ENCODE results near the gene HMGN4.

HMGN4 gene

GRCh38 chr6:26552205-26552604 lies 14.0 kb downstream of the HMGN4 start:
- no peak overlapping the region for H3K27ac ChIP-seq (replicated peaks; ENCODE audit: low read length)
- DNase-seq (ENCODE audit: low spot score), result no peak

GRCh38 chr6:26552640-26553188 lies 14.5 kb downstream of the HMGN4 start:
- Histone ChIP-seq H3K9ac (ENCODE audit: low read depth, low read length, poor library complexity) (no peak overlapping the region), H3K79me1 (ENCODE audit: low read depth, low read length) (no peaks in the 10 kb centered on the region), H3K14ac (ENCODE audit: low read length) (no peak overlapping the region), H4K8ac (ENCODE audit: low read depth, low read length) (no peak overlapping the region), H3K4me1 (ENCODE audit: control insufficient read depth in 2 of 2, insufficient read depth in 1 of 2, low read depth in 1 of 2, low read length in 2 of 2) (peaks cover 0 to 3% of the 10 kb centered on the region in 2 donors), H3K36me3 (replicated peaks in 1 of 2; ENCODE audit: control insufficient read depth in 2 of 2, insufficient read depth in 2 of 2, low read length in 2 of 2) (no peaks in the 10 kb centered on the region), H2AK5ac (ENCODE audit: low read depth, low read length) (no peak overlapping the region), H3K4me2 (ENCODE audit: insufficient read depth, low read length, poor library complexity, severe bottlenecking) (peak overlapping the region; percentile 19), H3K4ac (ENCODE audit: low read length) (no peak overlapping the region), H2BK120ac (ENCODE audit: low read depth, low read length) (no peak overlapping the region), H3K27me3 (ENCODE audit: control insufficient read depth in 3 of 3, insufficient read depth in 3 of 3, low read depth in 1 of 3, low read length in 3 of 3) (no peaks in the 10 kb centered on the region), H3K18ac (ENCODE audit: low read length) (no peak overlapping the region), H4K91ac (ENCODE audit: low read depth, low read length, poor library complexity) (no peak overlapping the region), H3K23ac (ENCODE audit: low read depth, low read length, poor library complexity) (no peak overlapping the region), H3K9me3 (replicated peaks in 1 of 2; ENCODE audit: control insufficient read depth in 2 of 2, insufficient read depth in 1 of 2, low read depth in 1 of 2, low read length in 2 of 2) (no peaks in the 10 kb centered on the region), H3K27ac (replicated peaks; ENCODE audit: low read length) (no peak overlapping the region), H2BK15ac (ENCODE audit: low read length) (no peak overlapping the region), H2BK12ac (ENCODE audit: low read length) (no peak overlapping the region), H2AFZ (ENCODE audit: low read length) (peak overlapping the region; percentile 82), H2BK5ac (ENCODE audit: low read length) (no peak overlapping the region), H3K4me3 (ENCODE audit: low read length in 2 of 2) (peak overlapping the region; percentile 54 to 83)
- no peak for DNase-seq (ENCODE audit: low spot score)
- WGBS, 2 donors (ENCODE audit: extremely low coverage in 2 of 2, insufficient read length in 2 of 2, insufficient replicate concordance in 1 of 2), result 100% methylated on average over 1 of the region's 11 CpGs; no CpG with 5 or more reads in 1 of the 2 donors

More at GRCh38 chr6:26552205-26552604, 14.0 kb downstream of the HMGN4 start:
- H2BK120ac ChIP-seq (ENCODE audit: low read depth, low read length), result no peak overlapping the region
- H3K4me3 ChIP-seq (ENCODE audit: low read length in 2 of 2), result no peak overlapping the region
- H4K91ac ChIP-seq (ENCODE audit: low read depth, low read length, poor library complexity), result no peak overlapping the region
- H3K14ac ChIP-seq (ENCODE audit: low read length), result no peak overlapping the region
- H4K8ac ChIP-seq (ENCODE audit: low read depth, low read length), result no peak overlapping the region
- H3K23ac ChIP-seq (ENCODE audit: low read depth, low read length, poor library complexity), result no peak overlapping the region
- H2AK5ac ChIP-seq (ENCODE audit: low read depth, low read length), result no peak overlapping the region
- no peaks in the 10 kb centered on the region for H3K36me3 ChIP-seq (replicated peaks in 1 of 2; ENCODE audit: control insufficient read depth in 2 of 2, insufficient read depth in 2 of 2, low read length in 2 of 2)
- H2AFZ ChIP-seq (ENCODE audit: low read length), result no peak overlapping the region
- H3K79me1 ChIP-seq (ENCODE audit: low read depth, low read length), result no peaks in the 10 kb centered on the region
- H2BK15ac ChIP-seq (ENCODE audit: low read length), result no peak overlapping the region
- H3K27me3 ChIP-seq (ENCODE audit: control insufficient read depth in 3 of 3, insufficient read depth in 3 of 3, low read depth in 1 of 3, low read length in 3 of 3), result no peaks in the 10 kb centered on the region
- no peak overlapping the region for H2BK12ac ChIP-seq (ENCODE audit: low read length)
- H3K9ac ChIP-seq (ENCODE audit: low read depth, low read length, poor library complexity), result no peak overlapping the region
- no CpG with 5 or more reads among the region's 10 CpGs for WGBS, 2 donors (ENCODE audit: extremely low coverage in 2 of 2, insufficient read length in 2 of 2, insufficient replicate concordance in 1 of 2)
- no peak overlapping the region for H3K18ac ChIP-seq (ENCODE audit: low read length)
- no peak overlapping the region for H3K4me2 ChIP-seq (ENCODE audit: insufficient read depth, low read length, poor library complexity, severe bottlenecking)
- no peak overlapping the region for H3K4ac ChIP-seq (ENCODE audit: low read length)
- H3K4me1 ChIP-seq (ENCODE audit: control insufficient read depth in 2 of 2, insufficient read depth in 1 of 2, low read depth in 1 of 2, low read length in 2 of 2), result peaks cover 0 to 3% of the 10 kb centered on the region in 2 donors
- H3K9me3 ChIP-seq (replicated peaks in 1 of 2; ENCODE audit: control insufficient read depth in 2 of 2, insufficient read depth in 1 of 2, low read depth in 1 of 2, low read length in 2 of 2), result no peaks in the 10 kb centered on the region
- no peak overlapping the region for H2BK5ac ChIP-seq (ENCODE audit: low read length)

- Histone ChIP-seq H3K4me1 (ENCODE audit: control insufficient read depth in 2 of 2, insufficient read depth in 1 of 2, low read depth in 1 of 2, low read length in 2 of 2) (peaks cover 0 to 3% of the 10 kb centered on the region in 2 donors), H3K4me2 (ENCODE audit: insufficient read depth, low read length, poor library complexity, severe bottlenecking) (peak overlapping the region; percentile 19), H2BK120ac (ENCODE audit: low read depth, low read length) (no peak overlapping the region), H3K4ac (ENCODE audit: low read length) (no peak overlapping the region), H3K4me3 (ENCODE audit: low read length in 2 of 2) (peak overlapping the region; percentile 54 to 83), H3K27me3 (ENCODE audit: control insufficient read depth in 3 of 3, insufficient read depth in 3 of 3, low read depth in 1 of 3, low read length in 3 of 3) (no peaks in the 10 kb centered on the region), H2BK5ac (ENCODE audit: low read length) (no peak overlapping the region), H2BK15ac (ENCODE audit: low read length) (no peak overlapping the region), H3K79me1 (ENCODE audit: low read depth, low read length) (no peaks in the 10 kb centered on the region), H3K18ac (ENCODE audit: low read length) (no peak overlapping the region), H2AK5ac (ENCODE audit: low read depth, low read length) (no peak overlapping the region), H3K23ac (ENCODE audit: low read depth, low read length, poor library complexity) (no peak overlapping the region), H4K91ac (ENCODE audit: low read depth, low read length, poor library complexity) (no peak overlapping the region), H3K36me3 (replicated peaks in 1 of 2; ENCODE audit: control insufficient read depth in 2 of 2, insufficient read depth in 2 of 2, low read length in 2 of 2) (no peaks in the 10 kb centered on the region), H2BK12ac (ENCODE audit: low read length) (no peak overlapping the region), H2AFZ (ENCODE audit: low read length) (peak overlapping the region; percentile 85), H3K14ac (ENCODE audit: low read length) (no peak overlapping the region), H3K9me3 (replicated peaks in 1 of 2; ENCODE audit: control insufficient read depth in 2 of 2, insufficient read depth in 1 of 2, low read depth in 1 of 2, low read length in 2 of 2) (no peaks in the 10 kb centered on the region), H4K8ac (ENCODE audit: low read depth, low read length) (no peak overlapping the region), H3K27ac (replicated peaks; ENCODE audit: low read length) (no peak overlapping the region), H3K9ac (ENCODE audit: low read depth, low read length, poor library complexity) (no peak overlapping the region)
- peak; percentile 73 for DNase-seq (ENCODE audit: low spot score)
- no CpG with 5 or more reads among the region's 13 CpGs for WGBS, 2 donors (ENCODE audit: extremely low coverage in 2 of 2, insufficient read length in 2 of 2, insufficient replicate concordance in 1 of 2)
Measured at GRCh38 chr6:26553264-26553634, 15.1 kb downstream of the HMGN4 start.

GRCh38 chr6:26553635-26554446 lies 15.7 kb downstream of the HMGN4 start:
- no peak overlapping the region for H3K9ac ChIP-seq (ENCODE audit: low read depth, low read length, poor library complexity)
- no peaks in the 10 kb centered on the region for H3K9me3 ChIP-seq (replicated peaks in 1 of 2; ENCODE audit: control insufficient read depth in 2 of 2, insufficient read depth in 1 of 2, low read depth in 1 of 2, low read length in 2 of 2)
- no peak overlapping the region for H3K4ac ChIP-seq (ENCODE audit: low read length)
- H4K8ac ChIP-seq (ENCODE audit: low read depth, low read length), result no peak overlapping the region
- H2AFZ ChIP-seq (ENCODE audit: low read length), result peak overlapping the region; percentile 85
- H2AK5ac ChIP-seq (ENCODE audit: low read depth, low read length), result no peak overlapping the region
- no peaks in the 10 kb centered on the region for H3K27me3 ChIP-seq (ENCODE audit: control insufficient read depth in 3 of 3, insufficient read depth in 3 of 3, low read depth in 1 of 3, low read length in 3 of 3)
- H3K4me1 ChIP-seq (ENCODE audit: control insufficient read depth in 2 of 2, insufficient read depth in 1 of 2, low read depth in 1 of 2, low read length in 2 of 2), result peaks cover 0 to 3% of the 10 kb centered on the region in 2 donors
- H4K91ac ChIP-seq (ENCODE audit: low read depth, low read length, poor library complexity), result no peak overlapping the region
- H3K79me1 ChIP-seq (ENCODE audit: low read depth, low read length), result no peaks in the 10 kb centered on the region
- no peak overlapping the region for H2BK12ac ChIP-seq (ENCODE audit: low read length)
- H3K36me3 ChIP-seq (replicated peaks in 1 of 2; ENCODE audit: control insufficient read depth in 2 of 2, insufficient read depth in 2 of 2, low read length in 2 of 2), result no peaks in the 10 kb centered on the region
- no peak overlapping the region for H2BK120ac ChIP-seq (ENCODE audit: low read depth, low read length)
- no peak overlapping the region for H3K23ac ChIP-seq (ENCODE audit: low read depth, low read length, poor library complexity)
- peak; percentile 83 for DNase-seq (ENCODE audit: low spot score)
- no peak overlapping the region for H2BK5ac ChIP-seq (ENCODE audit: low read length)
- no CpG with 5 or more reads among the region's 19 CpGs for WGBS, 2 donors (ENCODE audit: extremely low coverage in 2 of 2, insufficient read length in 2 of 2, insufficient replicate concordance in 1 of 2)
- H3K14ac ChIP-seq (ENCODE audit: low read length), result no peak overlapping the region
- peak overlapping the region; percentile 54 to 88 for H3K4me3 ChIP-seq (ENCODE audit: low read length in 2 of 2)
- no peak overlapping the region for H3K18ac ChIP-seq (ENCODE audit: low read length)
- H3K4me2 ChIP-seq (ENCODE audit: insufficient read depth, low read length, poor library complexity, severe bottlenecking), result peak overlapping the region; percentile 75
- H2BK15ac ChIP-seq (ENCODE audit: low read length), result no peak overlapping the region
- peak overlapping the region; percentile 62 for H3K27ac ChIP-seq (replicated peaks; ENCODE audit: low read length)

All from neuronal stem cell (in vitro differentiated cells).